ENCODE measurements around the gene COL1A2.

DNA sequence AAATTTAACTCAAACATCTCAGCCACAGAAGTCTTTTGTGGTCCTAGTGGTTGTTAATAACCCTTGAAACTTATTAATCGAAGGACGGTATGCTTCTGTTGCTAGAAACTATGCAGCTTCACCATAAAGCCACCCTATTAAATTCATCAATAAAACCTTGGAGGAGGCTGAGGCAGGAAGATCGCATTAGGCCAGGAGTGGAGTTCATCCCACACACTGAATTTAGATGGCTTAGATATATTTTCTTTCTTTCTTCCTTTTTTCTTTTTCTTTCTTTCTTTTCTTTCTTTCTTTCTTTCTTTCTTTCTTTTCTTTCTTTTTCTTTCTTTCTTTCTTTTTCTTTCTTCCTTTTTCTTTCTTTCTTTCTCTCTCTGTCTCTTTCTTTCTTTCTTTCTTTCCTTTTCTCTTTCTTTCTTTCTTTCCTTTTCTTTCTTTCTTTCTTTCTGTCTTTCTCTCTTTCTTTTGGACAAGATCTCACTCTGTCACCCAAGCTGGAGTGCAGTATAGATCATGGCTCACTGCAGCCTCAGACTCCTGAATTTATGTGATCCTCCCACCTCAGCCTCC lies 84.0 kb downstream of the COL1A2 start:
- TF ChIP-seq POLR2A (IDR thresholded peaks at IDR 0.05; ENCODE audit: low read depth, low read length) (no peak), TAF1 (IDR thresholded peaks at IDR 0.05; ENCODE audit: borderline replicate concordance, low read depth, low read length) (no peak), POLR2AphosphoS5 (IDR thresholded peaks at IDR 0.05; ENCODE audit: low read depth, low read length) (no peak)
